Measurements from ENCODE around the gene MYO1C.

MYO1C gene

GRCh38 chr17:1486802-1487695 is 5.4 kb downstream of the MYO1C start:
- H3K27ac ChIP-seq (ENCODE audit: poor library complexity, severe bottlenecking) = peak overlapping the region; percentile 93
- H3K4me3 ChIP-seq (ENCODE audit: severe bottlenecking) = peak overlapping the region; percentile 64
- DNase-seq (ENCODE audit: low spot score) (no peak), ATAC-seq (ENCODE audit: low read depth) (peak; percentile 38)
- H3K27me3 ChIP-seq (ENCODE audit: insufficient read depth, poor library complexity, severe bottlenecking) = no peaks in the 10 kb centered on the region
- no peaks in the 10 kb centered on the region for H3K9me3 ChIP-seq (ENCODE audit: severe bottlenecking)
- TF ChIP-seq CTCF (IDR thresholded peaks at IDR 0.05; ENCODE audit: poor library complexity, severe bottlenecking) = no peak
- H3K4me1 ChIP-seq (ENCODE audit: insufficient read depth, poor library complexity, severe bottlenecking) = peaks cover 16% of the 10 kb centered on the region
- H3K36me3 ChIP-seq (ENCODE audit: low read depth) = peaks cover 21% of the 10 kb centered on the region

GRCh38 chr17:1485423-1486376 is 6.8 kb downstream of the MYO1C start:
- no peak for DNase-seq (ENCODE audit: low spot score)
- Histone ChIP-seq H3K4me3 (ENCODE audit: severe bottlenecking) (peak overlapping the region; percentile 64), H3K4me1 (ENCODE audit: insufficient read depth, poor library complexity, severe bottlenecking) (peaks cover 16% of the 10 kb centered on the region)

GRCh38 chr17:1484676-1485422 is 7.6 kb downstream of the MYO1C start:
- Histone ChIP-seq H3K36me3 (ENCODE audit: low read depth) (peaks cover 33% of the 10 kb centered on the region), H3K9me3 (ENCODE audit: severe bottlenecking) (no peaks in the 10 kb centered on the region), H3K27ac (ENCODE audit: poor library complexity, severe bottlenecking) (peak overlapping the region; percentile 93), H3K4me3 (ENCODE audit: severe bottlenecking) (peak overlapping the region; percentile 64), H3K4me1 (ENCODE audit: insufficient read depth, poor library complexity, severe bottlenecking) (peaks cover 16% of the 10 kb centered on the region), H3K27me3 (ENCODE audit: insufficient read depth, poor library complexity, severe bottlenecking) (no peaks in the 10 kb centered on the region)
- DNase-seq (ENCODE audit: low spot score) (no peak), ATAC-seq (ENCODE audit: low read depth) (peak; percentile 35)
- TF ChIP-seq CTCF (IDR thresholded peaks at IDR 0.05; ENCODE audit: poor library complexity, severe bottlenecking) = no peak

More at GRCh38 chr17:1485423-1486376, 6.8 kb downstream of the MYO1C start:
- TF ChIP-seq CTCF (IDR thresholded peaks at IDR 0.05; ENCODE audit: poor library complexity, severe bottlenecking) = no peak
- peak overlapping the region; percentile 93 for H3K27ac ChIP-seq (ENCODE audit: poor library complexity, severe bottlenecking)
- peaks cover 33% of the 10 kb centered on the region for H3K36me3 ChIP-seq (ENCODE audit: low read depth)
- H3K27me3 ChIP-seq (ENCODE audit: insufficient read depth, poor library complexity, severe bottlenecking) = no peaks in the 10 kb centered on the region
- H3K9me3 ChIP-seq (ENCODE audit: severe bottlenecking) = no peaks in the 10 kb centered on the region
- ATAC-seq (ENCODE audit: low read depth) = peak; percentile 19; the same call in 1 of the 3 replicates

- Histone ChIP-seq H3K27ac (ENCODE audit: poor library complexity, severe bottlenecking) (peak overlapping the region; percentile 93), H3K4me3 (ENCODE audit: severe bottlenecking) (no peak overlapping the region), H3K4me1 (ENCODE audit: insufficient read depth, poor library complexity, severe bottlenecking) (peaks cover 14% of the 10 kb centered on the region), H3K36me3 (ENCODE audit: low read depth) (peaks cover 34% of the 10 kb centered on the region), H3K27me3 (ENCODE audit: insufficient read depth, poor library complexity, severe bottlenecking) (no peaks in the 10 kb centered on the region), H3K9me3 (ENCODE audit: severe bottlenecking) (no peaks in the 10 kb centered on the region)
- ATAC-seq (ENCODE audit: low read depth) (no peak), DNase-seq (ENCODE audit: low spot score) (no peak)
- no peak for TF ChIP-seq CTCF (IDR thresholded peaks at IDR 0.05; ENCODE audit: poor library complexity, severe bottlenecking)
These were observed 8.4 kb downstream of the MYO1C start for GRCh38 chr17:1484060-1484535.

Data from RWPE2 (cell line).